Heart left ventricle (tissue), 13 donors: ENCODE data around the gene FOXP4.

Source experiments
- POLR2A ChIP-seq, 2 donors: fragments of 450-650 bp; IDR thresholded peaks; one replicate each; pipeline ENCODE4 v1.6.1; 2017; ENCODE audit warnings: antibody characterized with exemption in 2 of 2, mild to moderate bottlenecking in 2 of 2, moderate library complexity in 2 of 2
- TF ChIP-seq, protein P1 (sequence below), 12 donors: fragments of 200-600 bp; sonication (generic) in 4 of 12; IDR thresholded peaks; one replicate each; pipeline versions ENCODE4 v1.5.0 to v1.8.0; 2018 to 2022; ENCODE audit warnings: antibody characterized with exemption in 12 of 12, mild to moderate bottlenecking in 5 of 12
- donor health status: ischemic (EF 13 %, LVEDD 7.1; RV severe dilation, severe dysfunction).
- donor health status: DM: no; HTN: yes; CAD: no.
- donor health status: DM: no; HTN: no; CAD: no.
- donor health status: ischemic (EF 25% LVEDD 6.9; RV normal size, moderate dysfunction).
- donor health status: ischemic (EF 25% LVEDD 5.7; RV mildly dilated, moderate dysfunction).
- donor health status: ischemic (EF 35%, LVEDD 5.7; RV mildly dilated, moderate dysfunction).
- donor health status: nonischemic (EF 11% LVEDD 7.7; RV severe dilation, severe dysfunction).
- donor health status: DM: yes; HTN: yes; CAD: no.
- donor health status: PGD.
- donor health status: ischemic (EF 29% LVEDD 5.4; RV normal size, mild dysfunction).
- donor health status: nonischemic (EF 23%, LVEDD 6.1; RV moderate dilation, normal function).

DNA sequence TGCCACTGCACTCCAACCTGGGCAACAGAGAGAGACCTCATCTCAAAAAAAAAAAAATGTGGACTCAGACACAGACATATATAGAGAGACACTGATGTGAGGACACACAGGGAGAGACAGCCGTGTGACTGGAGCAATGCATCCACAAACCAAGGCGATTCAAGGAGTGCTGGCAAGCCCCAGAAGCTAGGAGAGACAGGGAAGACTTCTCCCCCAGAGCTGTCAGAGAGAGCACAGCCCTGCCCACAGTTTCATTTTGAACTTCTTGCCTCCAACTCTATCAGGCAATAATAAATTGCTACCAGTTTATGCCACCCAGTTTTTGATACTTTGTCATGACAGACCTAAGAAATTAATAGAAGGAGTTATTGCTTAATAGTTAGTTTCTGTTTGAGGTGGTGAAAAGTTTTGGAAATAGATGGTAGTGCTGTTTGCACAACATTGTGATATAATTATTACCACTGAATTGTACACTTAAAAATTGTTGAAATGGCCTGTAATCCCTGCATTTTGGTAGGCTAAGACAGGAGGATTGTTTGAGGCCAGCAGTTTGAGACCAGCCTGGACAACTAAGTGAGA is 87.0 kb downstream of the FOXP4 start:
- TF ChIP-seq, protein P1, sequence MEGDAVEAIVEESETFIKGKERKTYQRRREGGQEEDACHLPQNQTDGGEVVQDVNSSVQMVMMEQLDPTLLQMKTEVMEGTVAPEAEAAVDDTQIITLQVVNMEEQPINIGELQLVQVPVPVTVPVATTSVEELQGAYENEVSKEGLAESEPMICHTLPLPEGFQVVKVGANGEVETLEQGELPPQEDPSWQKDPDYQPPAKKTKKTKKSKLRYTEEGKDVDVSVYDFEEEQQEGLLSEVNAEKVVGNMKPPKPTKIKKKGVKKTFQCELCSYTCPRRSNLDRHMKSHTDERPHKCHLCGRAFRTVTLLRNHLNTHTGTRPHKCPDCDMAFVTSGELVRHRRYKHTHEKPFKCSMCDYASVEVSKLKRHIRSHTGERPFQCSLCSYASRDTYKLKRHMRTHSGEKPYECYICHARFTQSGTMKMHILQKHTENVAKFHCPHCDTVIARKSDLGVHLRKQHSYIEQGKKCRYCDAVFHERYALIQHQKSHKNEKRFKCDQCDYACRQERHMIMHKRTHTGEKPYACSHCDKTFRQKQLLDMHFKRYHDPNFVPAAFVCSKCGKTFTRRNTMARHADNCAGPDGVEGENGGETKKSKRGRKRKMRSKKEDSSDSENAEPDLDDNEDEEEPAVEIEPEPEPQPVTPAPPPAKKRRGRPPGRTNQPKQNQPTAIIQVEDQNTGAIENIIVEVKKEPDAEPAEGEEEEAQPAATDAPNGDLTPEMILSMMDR (IDR thresholded peaks at IDR 0.05): no peak
- TF ChIP-seq POLR2A (IDR thresholded peaks at IDR 0.05): no peak
